Trophoblast cell (in vitro differentiated cells and primary cell): ENCODE results near the gene SYT5.

ENCODE experiments used
- DNase-seq, 2 donors: peaks; one replicate each; pipeline ENCODE4 v3.0.0-alpha.2; 2016
- H2AFZ ChIP-seq: 2 replicates; pipeline ENCODE4 v1.6.1; 2013; ENCODE audit warnings: low read length, moderate library complexity, mild to moderate bottlenecking; ENCODE audit not compliant: insufficient read depth, poor library complexity
- H2AK5ac ChIP-seq: 2 replicates; pipeline ENCODE4 v1.6.1; 2013; ENCODE audit warnings: mild to moderate bottlenecking, low read length
- H2BK120ac ChIP-seq: 2 replicates; pipeline ENCODE4 v1.6.1; 2013; ENCODE audit warnings: low read length, mild to moderate bottlenecking, moderate library complexity; ENCODE audit not compliant: insufficient read depth, poor library complexity
- H2BK12ac ChIP-seq: 2 replicates; pipeline ENCODE4 v1.6.1; 2013; ENCODE audit warnings: mild to moderate bottlenecking, low read length, moderate library complexity
- H2BK5ac ChIP-seq: 2 replicates; pipeline ENCODE4 v1.6.1; 2013; ENCODE audit warnings: low read length, low read depth, moderate library complexity, mild to moderate bottlenecking; ENCODE audit not compliant: poor library complexity
- H3K14ac ChIP-seq: 2 replicates; pipeline ENCODE4 v1.6.1; 2013; ENCODE audit warnings: mild to moderate bottlenecking, low read length
- H3K18ac ChIP-seq: 2 replicates; pipeline ENCODE4 v1.6.1; 2013; ENCODE audit warnings: mild to moderate bottlenecking, low read length
- H3K23ac ChIP-seq: 2 replicates; pipeline ENCODE4 v1.6.1; 2013; ENCODE audit warnings: low read length
- H3K27ac ChIP-seq: 2 replicates; pipeline ENCODE4 v1.5.1; 2013; ENCODE audit warnings: low read depth, mild to moderate bottlenecking, inconsistent platforms, low read length, moderate library complexity
- H3K27me3 ChIP-seq: 2 replicates; pipeline ENCODE4 v1.6.1; 2013; ENCODE audit warnings: inconsistent platforms, mild to moderate bottlenecking, low read length, moderate library complexity; ENCODE audit not compliant: insufficient read depth
- H3K36me3 ChIP-seq, 2 experiments: 1 replicate in 1 of 2; 2 replicates in 1 of 2; pipeline ENCODE4 v1.6.1; 2013; ENCODE audit warnings: low read length in 2 of 2, mild to moderate bottlenecking in 2 of 2, moderate library complexity in 1 of 2; ENCODE audit not compliant: insufficient read depth in 2 of 2, control insufficient read depth in 1 of 2
- H3K4ac ChIP-seq: 2 replicates; pipeline ENCODE4 v1.6.1; 2013; ENCODE audit warnings: low read depth, mild to moderate bottlenecking, low read length, moderate library complexity
- H3K4me1 ChIP-seq, 2 experiments: 1 replicate in 1 of 2; 2 replicates in 1 of 2; pipeline ENCODE4 v1.6.1; 2013; ENCODE audit warnings: low read length in 2 of 2, mild to moderate bottlenecking in 2 of 2, moderate library complexity in 1 of 2; ENCODE audit not compliant: insufficient read depth in 2 of 2, control insufficient read depth in 1 of 2
- H3K4me2 ChIP-seq: 2 replicates; pipeline ENCODE4 v1.6.1; 2013; ENCODE audit warnings: inconsistent platforms, mild to moderate bottlenecking, low read length, moderate library complexity
- H3K4me3 ChIP-seq: 2 replicates; pipeline ENCODE4 v1.5.1; 2013; ENCODE audit warnings: mild to moderate bottlenecking, low read depth, low read length, inconsistent platforms
- H3K79me1 ChIP-seq: one replicate; pipeline ENCODE4 v1.6.1; 2013; ENCODE audit warnings: low read length
- H3K79me2 ChIP-seq: 2 replicates; pipeline ENCODE4 v1.6.1; 2013; ENCODE audit warnings: low read length, mild to moderate bottlenecking; ENCODE audit not compliant: control insufficient read depth, insufficient read depth, poor library complexity
- H3K9ac ChIP-seq: 2 replicates; pipeline ENCODE4 v1.6.1; 2013; ENCODE audit warnings: mild to moderate bottlenecking, low read length
- H3K9me3 ChIP-seq: 2 replicates; pipeline ENCODE4 v1.6.1; 2013; ENCODE audit warnings: low read depth, mild to moderate bottlenecking, control low read depth, inconsistent platforms, low read length; ENCODE audit not compliant: insufficient read depth
- H4K12ac ChIP-seq: 2 replicates; pipeline ENCODE4 v1.6.1; 2013; ENCODE audit warnings: low read depth, mild to moderate bottlenecking, low read length, moderate library complexity
- H4K8ac ChIP-seq: 2 replicates; pipeline ENCODE4 v1.6.1; 2013; ENCODE audit warnings: low read depth, mild to moderate bottlenecking, low read length, moderate library complexity
- H4K91ac ChIP-seq: one replicate; pipeline ENCODE4 v1.6.1; 2013; ENCODE audit warnings: low read depth, mild to moderate bottlenecking, low read length, moderate library complexity
- WGBS: extraction: QIAGEN DNeasy Blood & Tissue Kit; methylation state at CpG from one replicate; pipeline ENCODE4 v1.1.7; 2013; ENCODE audit warnings: missing lambda C conversion rate; ENCODE audit not compliant: insufficient read length, insufficient coverage; ENCODE audit errors: extremely low coverage; 5-methylcytosine and 5-hydroxymethylcytosine counted together

SYT5 gene

DNA sequence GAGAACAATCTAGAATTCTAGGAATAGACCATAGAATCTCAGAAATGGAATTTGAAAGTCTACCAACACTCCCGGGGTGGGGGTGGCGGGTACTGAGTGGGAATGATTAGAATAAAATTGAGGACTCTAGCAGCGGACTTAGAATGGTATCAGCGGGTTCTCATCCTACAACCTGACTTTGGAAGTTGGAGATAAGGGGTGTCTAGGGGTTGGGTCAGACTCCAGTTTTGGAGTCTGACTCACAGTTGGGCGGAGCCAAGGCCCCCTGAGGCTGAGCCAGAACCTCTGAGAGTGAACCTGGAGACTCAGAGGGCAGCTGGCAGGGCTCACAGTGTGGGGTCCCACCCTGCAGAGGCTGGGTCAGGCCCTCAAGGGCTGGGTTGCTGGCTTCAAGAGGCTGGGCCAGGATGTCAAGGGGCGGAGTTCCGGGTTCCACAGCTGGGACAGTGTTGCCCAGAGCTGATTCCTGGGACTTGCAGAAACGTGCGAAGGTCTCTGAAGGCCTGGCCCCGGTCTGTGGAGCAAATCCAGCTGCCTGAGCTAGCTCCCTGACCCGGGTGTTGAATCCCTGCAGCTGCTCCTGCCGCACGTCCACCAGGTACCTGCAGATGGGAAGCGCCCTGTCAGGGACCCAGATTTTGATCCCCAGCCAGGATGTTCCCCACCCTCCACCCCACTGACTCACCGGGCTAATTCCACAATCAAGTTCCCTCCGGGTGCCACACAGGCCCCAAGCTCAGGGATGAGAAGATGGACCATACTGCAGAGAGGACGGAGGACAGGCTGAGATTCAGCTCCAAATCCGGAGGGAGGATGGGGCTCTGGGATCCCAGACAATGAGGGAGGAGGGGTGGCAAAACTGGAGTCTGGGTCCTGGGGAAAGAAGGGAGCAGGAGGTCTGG, 21.0 kb downstream of the SYT5 start:
- H2BK12ac ChIP-seq = no peak overlapping the region
- no peak overlapping the region for H4K12ac ChIP-seq
- H3K4ac ChIP-seq = no peak overlapping the region
- H3K79me2 ChIP-seq = no peaks in the 10 kb centered on the region
- H2AK5ac ChIP-seq = no peak overlapping the region
- H2BK5ac ChIP-seq = no peak overlapping the region
- no peak overlapping the region for H3K9ac ChIP-seq
- H3K27me3 ChIP-seq = peaks cover 22% of the 10 kb centered on the region
- no peak overlapping the region for H3K18ac ChIP-seq
- H3K27ac ChIP-seq = no peak overlapping the region
- peaks cover 11% of the 10 kb centered on the region for H3K9me3 ChIP-seq
- H4K91ac ChIP-seq = no peak overlapping the region
- WGBS = no CpG with 5 or more reads among the region's 18 CpGs
- no peak overlapping the region for H3K23ac ChIP-seq
- H3K4me2 ChIP-seq = no peak overlapping the region
- no peak for DNase-seq
- no peak overlapping the region for H2AFZ ChIP-seq
- H3K79me1 ChIP-seq = no peaks in the 10 kb centered on the region
- no peak overlapping the region for H3K4me3 ChIP-seq
- H2BK120ac ChIP-seq = no peak overlapping the region
- H4K8ac ChIP-seq = no peak overlapping the region
- no peaks in the 10 kb centered on the region for H3K36me3 ChIP-seq
- no peak overlapping the region for H3K14ac ChIP-seq
- no peaks in the 10 kb centered on the region for H3K4me1 ChIP-seq

DNA sequence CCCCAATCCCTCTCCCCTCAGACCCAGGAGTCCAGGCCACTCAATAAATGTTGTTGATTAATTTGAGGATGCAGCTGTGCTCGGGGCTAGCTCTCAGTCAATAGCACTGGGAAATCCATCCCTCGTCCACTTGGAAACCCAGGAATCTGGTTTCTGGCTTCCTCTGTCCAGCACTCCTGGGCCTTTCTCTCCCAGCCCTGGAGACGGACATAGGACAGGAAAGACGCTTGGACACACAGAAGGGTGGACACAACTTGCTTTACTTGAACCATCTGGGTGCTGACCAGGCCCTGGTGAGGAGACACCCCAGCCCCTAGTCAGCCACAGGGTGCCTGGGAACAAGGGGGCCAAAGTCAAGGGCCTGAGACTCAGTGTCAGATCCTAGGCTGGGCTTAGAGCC, 21.7 kb downstream of the SYT5 start:
- Histone ChIP-seq H3K79me2 (no peaks in the 10 kb centered on the region), H3K4me1 (no peaks in the 10 kb centered on the region), H3K27me3 (peaks cover 22% of the 10 kb centered on the region), H3K23ac (no peak overlapping the region), H4K91ac (no peak overlapping the region), H2BK120ac (no peak overlapping the region), H3K27ac (no peak overlapping the region), H3K79me1 (no peaks in the 10 kb centered on the region), H3K4ac (no peak overlapping the region), H3K18ac (no peak overlapping the region), H2BK12ac (no peak overlapping the region), H2BK5ac (no peak overlapping the region), H2AFZ (no peak overlapping the region), H3K36me3 (no peaks in the 10 kb centered on the region), H4K12ac (no peak overlapping the region), H3K14ac (no peak overlapping the region), H4K8ac (no peak overlapping the region), H3K9ac (no peak overlapping the region), H2AK5ac (no peak overlapping the region), H3K4me3 (no peak overlapping the region), H3K4me2 (no peak overlapping the region), H3K9me3 (peaks cover 13% of the 10 kb centered on the region)
- WGBS = no CpG with 5 or more reads among the region's 4 CpGs
- DNase-seq = no peak

- Histone ChIP-seq H3K4me3 (peak within 1 kb of the TSS; percentile 6), H3K9me3 (peaks cover 13% of the 10 kb centered on the region), H2AK5ac (no peak within 1 kb of the TSS), H3K27me3 (peaks cover 22% of the 10 kb centered on the region), H3K4me2 (no peak within 1 kb of the TSS), H3K18ac (no peak within 1 kb of the TSS), H3K36me3 (no peaks in the 10 kb centered on the region), H3K23ac (no peak within 1 kb of the TSS), H3K4me1 (no peaks in the 10 kb centered on the region), H4K12ac (no peak within 1 kb of the TSS), H2BK12ac (no peak within 1 kb of the TSS), H3K79me2 (no peaks in the 10 kb centered on the region), H3K27ac (no peak within 1 kb of the TSS), H3K14ac (no peak within 1 kb of the TSS), H3K4ac (no peak within 1 kb of the TSS), H4K91ac (no peak within 1 kb of the TSS), H2BK120ac (no peak within 1 kb of the TSS), H3K79me1 (no peaks in the 10 kb centered on the region), H3K9ac (no peak within 1 kb of the TSS), H2BK5ac (no peak within 1 kb of the TSS), H4K8ac (no peak within 1 kb of the TSS), H2AFZ (no peak within 1 kb of the TSS)
- WGBS = no CpG with 5 or more reads among the region's 39 CpGs
- DNase-seq = no peak
Observed at GRCh38 chr19:55157064-55157908, 22.8 kb downstream of the SYT5 start, which contains the start of gene TNNI3. Gene TNNI3 (minus strand): TSS chr19:55157732. CDS start chr19:55157589, 143 bp downstream.

GRCh38 chr19:55156202-55157063, 23.7 kb downstream of the SYT5 start:
- Histone ChIP-seq H3K9ac (no peak overlapping the region), H2AFZ (no peak overlapping the region), H4K91ac (no peak overlapping the region), H3K79me2 (no peaks in the 10 kb centered on the region), H3K23ac (no peak overlapping the region), H2BK5ac (no peak overlapping the region), H3K4me2 (peak overlapping the region; percentile 23), H3K4me3 (no peak overlapping the region), H2AK5ac (no peak overlapping the region), H2BK120ac (no peak overlapping the region), H3K27me3 (peaks cover 15% of the 10 kb centered on the region), H3K79me1 (no peaks in the 10 kb centered on the region), H2BK12ac (no peak overlapping the region), H3K27ac (no peak overlapping the region), H3K18ac (no peak overlapping the region), H3K4ac (no peak overlapping the region), H4K12ac (no peak overlapping the region), H3K14ac (no peak overlapping the region), H3K9me3 (peaks cover 10% of the 10 kb centered on the region), H3K36me3 (no peaks in the 10 kb centered on the region), H4K8ac (no peak overlapping the region), H3K4me1 (no peaks in the 10 kb centered on the region)
- DNase-seq = no peak
- WGBS = no CpG with 5 or more reads among the region's 52 CpGs
